GM19467 (cell line): ENCODE data around the gene CDC7.
"Not testable (repeated sequence)": the region's sequence is repeated elsewhere in the genome, so short reads cannot be mapped to it uniquely, and the experiment has no call there.

Experiments
- ATAC-seq: cut with Tn5 transposase; IDR thresholded peaks from one replicate; pipeline ENCODE4 v1.9.1; 2021; ENCODE audit warnings: mild to moderate bottlenecking, moderate library complexity; ENCODE audit not compliant: unreplicated experiment

The CDC7 gene

GRCh38 chr1:91510754-91511153 lies 10.1 kb downstream of the CDC7 start:
- no peak for ATAC-seq

- ATAC-seq: no peak
Measured at GRCh38 chr1:91511386-91511785, 10.7 kb downstream of the CDC7 start.

- no peak for ATAC-seq
Measured at GRCh38 chr1:91513160-91513559, 12.5 kb downstream of the CDC7 start.

- no peak for ATAC-seq
Measured at GRCh38 chr1:91513706-91514105, 13.1 kb downstream of the CDC7 start.

GRCh38 chr1:91515994-91516393 lies 15.3 kb downstream of the CDC7 start:
- ATAC-seq: no peak

- ATAC-seq: not testable (repeated sequence)
Measured at GRCh38 chr1:91516605-91517004, 16.0 kb downstream of the CDC7 start.

GRCh38 chr1:91519167-91519566 lies 18.5 kb downstream of the CDC7 start:
- not testable (repeated sequence) for ATAC-seq

GRCh38 chr1:91520942-91521507 lies 20.4 kb downstream of the CDC7 start:
- ATAC-seq: no peak

GRCh38 chr1:91523482-91523881 lies 22.8 kb downstream of the CDC7 start:
- ATAC-seq: peak; percentile 99

GRCh38 chr1:91526496-91526895 lies 25.8 kb downstream of the CDC7 start:
- no peak for ATAC-seq

- ATAC-seq: no peak
Measured at GRCh38 chr1:91527266-91527765, 26.7 kb downstream of the CDC7 start.

- ATAC-seq: no peak
Measured at GRCh38 chr1:91527781-91528180, 27.1 kb downstream of the CDC7 start.

- no peak for ATAC-seq
Measured at GRCh38 chr1:91529856-91530255, 29.2 kb downstream of the CDC7 start.

GRCh38 chr1:91533361-91534024 lies 32.8 kb downstream of the CDC7 start:
- no peak for ATAC-seq

- ATAC-seq: no peak
Measured at GRCh38 chr1:91535441-91535840, 34.8 kb downstream of the CDC7 start.

GRCh38 chr1:91537281-91537986 lies 36.8 kb downstream of the CDC7 start:
- no peak for ATAC-seq

GRCh38 chr1:91537987-91538304 lies 37.3 kb downstream of the CDC7 start:
- ATAC-seq: no peak

- ATAC-seq: no peak
Measured at GRCh38 chr1:91540910-91541309, 40.3 kb downstream of the CDC7 start.

- ATAC-seq: no peak
Measured at GRCh38 chr1:91541918-91542533, 41.4 kb downstream of the CDC7 start.

- ATAC-seq: no peak
Measured at GRCh38 chr1:91545506-91546300, 45.1 kb downstream of the CDC7 start.

GRCh38 chr1:91546301-91546581 lies 45.6 kb downstream of the CDC7 start:
- ATAC-seq: no peak
